ENCODE measurements around the gene EXOC3. TPM values are rescaled to one million over a fixed set of nuclear protein-coding genes. Genes with fewer than 3 reads are reported as not detected.
"Not testable (repeated sequence)": the region's sequence is repeated elsewhere in the genome, so short reads cannot be mapped to it uniquely, and the experiment has no call there.

EXOC3 gene
- total RNA-seq, 2 experiments from 2014 or later: 31.0 to 58.2 TPM

DNA sequence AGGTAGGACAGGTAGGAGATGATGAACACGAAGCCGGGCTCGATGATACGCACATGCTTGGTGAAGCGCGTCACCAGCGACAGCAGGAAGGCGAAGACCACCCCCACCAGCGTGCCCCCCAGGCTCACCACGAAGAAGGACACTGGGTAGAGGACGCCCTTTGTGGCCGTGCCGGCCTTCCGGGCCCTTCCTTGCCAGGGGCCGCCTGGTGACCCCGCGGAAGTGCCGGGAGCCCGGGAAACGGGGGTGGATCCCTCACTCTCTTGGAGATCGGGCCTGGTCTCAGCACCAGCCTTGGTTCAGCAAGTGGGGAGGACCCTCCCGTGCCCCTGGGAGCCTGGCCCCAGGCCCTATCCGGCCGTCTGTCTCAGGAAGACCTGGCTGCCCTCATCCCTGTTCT, 41.6 kb downstream of the EXOC3 start:
- H3K27ac ChIP-seq (ENCODE audit: low read depth, low read length, poor library complexity, severe bottlenecking): no peak overlapping the region
- H3K9me3 ChIP-seq (ENCODE audit: low read length): no peaks in the 10 kb centered on the region
- no peaks in the 10 kb centered on the region for H3K9me2 ChIP-seq (ENCODE audit: insufficient read depth, low read length)
- no peak overlapping the region for H3K4me2 ChIP-seq (ENCODE audit: low read length)
- no peaks in the 10 kb centered on the region for H4K20me1 ChIP-seq (ENCODE audit: insufficient read depth, low read length)
- POLR2A ChIA-PET: interaction anchor here (0.6 kb wide), 1 partner anchor 345 kb away, joined by 3 read pairs; no protein-coding TSS in a partner anchor
- no peaks in the 10 kb centered on the region for H3K36me3 ChIP-seq (ENCODE audit: insufficient read depth, low read length)
- no peaks in the 10 kb centered on the region for H3K4me1 ChIP-seq (ENCODE audit: insufficient read depth, low read length, poor library complexity, severe bottlenecking)
- BruUV-seq (replicated peaks): no TSS peak
- CTCF ChIA-PET (ENCODE audit: unreplicated experiment): no interaction called here
- DNase-seq (ENCODE audit: low spot score): no peak
- no peak overlapping the region for H3K4me3 ChIP-seq (ENCODE audit: low read depth, low read length, poor library complexity, severe bottlenecking)
- H2AFZ ChIP-seq (ENCODE audit: low read length): no peak overlapping the region
- intact Hi-C loops (cut with micrococcal nuclease; ENCODE audit: unreplicated experiment): no loop called here
- TF ChIP-seq, protein P1, sequence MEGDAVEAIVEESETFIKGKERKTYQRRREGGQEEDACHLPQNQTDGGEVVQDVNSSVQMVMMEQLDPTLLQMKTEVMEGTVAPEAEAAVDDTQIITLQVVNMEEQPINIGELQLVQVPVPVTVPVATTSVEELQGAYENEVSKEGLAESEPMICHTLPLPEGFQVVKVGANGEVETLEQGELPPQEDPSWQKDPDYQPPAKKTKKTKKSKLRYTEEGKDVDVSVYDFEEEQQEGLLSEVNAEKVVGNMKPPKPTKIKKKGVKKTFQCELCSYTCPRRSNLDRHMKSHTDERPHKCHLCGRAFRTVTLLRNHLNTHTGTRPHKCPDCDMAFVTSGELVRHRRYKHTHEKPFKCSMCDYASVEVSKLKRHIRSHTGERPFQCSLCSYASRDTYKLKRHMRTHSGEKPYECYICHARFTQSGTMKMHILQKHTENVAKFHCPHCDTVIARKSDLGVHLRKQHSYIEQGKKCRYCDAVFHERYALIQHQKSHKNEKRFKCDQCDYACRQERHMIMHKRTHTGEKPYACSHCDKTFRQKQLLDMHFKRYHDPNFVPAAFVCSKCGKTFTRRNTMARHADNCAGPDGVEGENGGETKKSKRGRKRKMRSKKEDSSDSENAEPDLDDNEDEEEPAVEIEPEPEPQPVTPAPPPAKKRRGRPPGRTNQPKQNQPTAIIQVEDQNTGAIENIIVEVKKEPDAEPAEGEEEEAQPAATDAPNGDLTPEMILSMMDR (conservative IDR thresholded peaks at IDR 0.05; ENCODE audit: low read length): no peak
- no peak for TF ChIP-seq EZH2phosphoT487 (IDR thresholded peaks at IDR 0.05; ENCODE audit: borderline replicate concordance, low read depth, low read length)
- no peaks in the 10 kb centered on the region for H3K79me2 ChIP-seq (ENCODE audit: insufficient read depth, low read depth, low read length)

- TF ChIP-seq EZH2phosphoT487 (IDR thresholded peaks at IDR 0.05; ENCODE audit: borderline replicate concordance, low read depth, low read length): no peak
- TF ChIP-seq, protein P1 (conservative IDR thresholded peaks at IDR 0.05; ENCODE audit: low read length): no peak
- ChIA-PET POLR2A (interaction anchor here (0.6 kb wide), 1 partner anchor 390 kb away, joined by 3 read pairs; no protein-coding TSS in a partner anchor), CTCF (ENCODE audit: unreplicated experiment) (no interaction called here)
- no peak for DNase-seq (ENCODE audit: low spot score)
- H3K4me2 ChIP-seq (ENCODE audit: low read length): no peak overlapping the region
- no peaks in the 10 kb centered on the region for H3K79me2 ChIP-seq (ENCODE audit: insufficient read depth, low read depth, low read length)
- BruUV-seq (replicated peaks): no TSS peak
- H3K9me3 ChIP-seq (ENCODE audit: low read length): no peaks in the 10 kb centered on the region
- no peaks in the 10 kb centered on the region for H3K4me1 ChIP-seq (ENCODE audit: insufficient read depth, low read length, poor library complexity, severe bottlenecking)
- H4K20me1 ChIP-seq (ENCODE audit: insufficient read depth, low read length): no peaks in the 10 kb centered on the region
- H3K36me3 ChIP-seq (ENCODE audit: insufficient read depth, low read length): no peaks in the 10 kb centered on the region
- no peak overlapping the region for H2AFZ ChIP-seq (ENCODE audit: low read length)
- no peaks in the 10 kb centered on the region for H3K9me2 ChIP-seq (ENCODE audit: insufficient read depth, low read length)
- no peak overlapping the region for H3K27ac ChIP-seq (ENCODE audit: low read depth, low read length, poor library complexity, severe bottlenecking)
- intact Hi-C loops (cut with micrococcal nuclease; ENCODE audit: unreplicated experiment): no loop called here
- no peak overlapping the region for H3K4me3 ChIP-seq (ENCODE audit: low read depth, low read length, poor library complexity, severe bottlenecking)
These were observed 42.4 kb downstream of the EXOC3 start for GRCh38 chr5:485113-485945.

DNA sequence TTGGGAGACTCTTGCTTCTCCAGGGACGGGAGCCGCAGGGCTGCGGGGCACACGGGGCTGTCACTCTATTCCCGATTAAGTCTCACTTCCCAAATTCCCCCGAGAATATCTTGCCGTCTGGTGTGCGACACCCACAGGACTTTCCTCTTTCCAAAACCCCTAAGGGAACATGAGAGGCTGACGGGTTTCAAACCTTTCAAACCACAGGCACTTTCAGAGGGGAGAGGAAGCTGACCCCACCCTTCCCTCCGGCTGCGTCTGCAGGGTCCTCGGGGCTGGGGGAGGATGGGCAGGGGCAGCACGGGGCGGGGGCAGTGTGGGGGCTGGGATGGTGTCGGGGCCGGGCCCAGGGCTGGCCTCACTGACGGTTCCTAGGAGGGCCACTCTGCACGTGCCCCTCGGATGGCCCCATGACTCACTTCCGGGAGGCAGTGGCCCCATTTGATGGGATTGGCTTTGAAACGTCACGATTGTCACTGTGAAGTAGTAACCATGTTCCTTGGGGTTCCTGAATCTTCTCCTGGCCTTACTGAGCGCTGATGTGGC, 43.0 kb downstream of the EXOC3 start:
- Histone ChIP-seq H2AFZ (ENCODE audit: low read length) (no peak overlapping the region), H3K9me2 (ENCODE audit: insufficient read depth, low read length) (no peaks in the 10 kb centered on the region), H3K4me2 (ENCODE audit: low read length) (no peak overlapping the region), H4K20me1 (ENCODE audit: insufficient read depth, low read length) (no peaks in the 10 kb centered on the region), H3K79me2 (ENCODE audit: insufficient read depth, low read depth, low read length) (no peaks in the 10 kb centered on the region), H3K4me1 (ENCODE audit: insufficient read depth, low read length, poor library complexity, severe bottlenecking) (no peaks in the 10 kb centered on the region), H3K27ac (ENCODE audit: low read depth, low read length, poor library complexity, severe bottlenecking) (no peak overlapping the region), H3K36me3 (ENCODE audit: insufficient read depth, low read length) (no peaks in the 10 kb centered on the region), H3K4me3 (ENCODE audit: low read depth, low read length, poor library complexity, severe bottlenecking) (no peak overlapping the region), H3K9me3 (ENCODE audit: low read length) (no peaks in the 10 kb centered on the region)
- TF ChIP-seq, protein P1 (conservative IDR thresholded peaks at IDR 0.05; ENCODE audit: low read length): no peak
- CTCF ChIA-PET (ENCODE audit: unreplicated experiment): no interaction called here
- no peak for DNase-seq (ENCODE audit: low spot score)
- POLR2A ChIA-PET: interaction anchor here (0.6 kb wide), 1 partner anchor 390 kb away, joined by 3 read pairs; no protein-coding TSS in a partner anchor
- intact Hi-C loops (cut with micrococcal nuclease; ENCODE audit: unreplicated experiment): no loop called here
- no TSS peak for BruUV-seq (replicated peaks)

DNA sequence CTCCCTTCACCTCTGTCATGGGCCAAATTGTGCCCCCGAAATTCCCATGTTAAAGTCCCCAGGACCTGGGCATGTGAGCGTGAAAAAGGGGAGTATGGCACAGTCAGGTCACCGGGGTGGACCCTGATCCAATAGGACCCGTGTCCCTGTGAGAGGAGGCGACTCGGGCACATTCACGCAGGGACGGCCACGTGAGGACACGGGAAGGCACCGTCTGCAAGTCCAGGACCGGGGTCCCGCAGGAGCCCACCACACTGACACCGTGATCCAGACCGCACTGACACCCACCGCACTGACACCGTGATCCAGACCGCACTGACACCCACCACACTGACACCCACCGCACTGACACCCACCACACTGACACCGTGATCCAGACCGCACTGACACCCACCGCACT, 43.6 kb downstream of the EXOC3 start:
- not testable (repeated sequence) for H4K20me1 ChIP-seq (ENCODE audit: insufficient read depth, low read length); H3K4me3 ChIP-seq (ENCODE audit: low read depth, low read length, poor library complexity, severe bottlenecking); BruUV-seq (replicated peaks)

More for the DNA sequence above, 43.6 kb downstream of the EXOC3 start:
- H3K36me3 ChIP-seq (ENCODE audit: insufficient read depth, low read length); H3K9me3 ChIP-seq (ENCODE audit: low read length); H2AFZ ChIP-seq (ENCODE audit: low read length); CTCF ChIA-PET (ENCODE audit: unreplicated experiment); H3K4me2 ChIP-seq (ENCODE audit: low read length); DNase-seq (ENCODE audit: low spot score); H3K79me2 ChIP-seq (ENCODE audit: insufficient read depth, low read depth, low read length); H3K4me1 ChIP-seq (ENCODE audit: insufficient read depth, low read length, poor library complexity, severe bottlenecking); intact Hi-C loops (cut with micrococcal nuclease; ENCODE audit: unreplicated experiment); POLR2A ChIA-PET; H3K9me2 ChIP-seq (ENCODE audit: insufficient read depth, low read length); H3K27ac ChIP-seq (ENCODE audit: low read depth, low read length, poor library complexity, severe bottlenecking): not testable (repeated sequence)

Data from OCI-LY7 (cell line).